ENCODE results near the gene MICA.
"Not testable (repeated sequence)": the region's sequence is repeated elsewhere in the genome, so short reads cannot be mapped to it uniquely, and the experiment has no call there.

MICA gene

DNA sequence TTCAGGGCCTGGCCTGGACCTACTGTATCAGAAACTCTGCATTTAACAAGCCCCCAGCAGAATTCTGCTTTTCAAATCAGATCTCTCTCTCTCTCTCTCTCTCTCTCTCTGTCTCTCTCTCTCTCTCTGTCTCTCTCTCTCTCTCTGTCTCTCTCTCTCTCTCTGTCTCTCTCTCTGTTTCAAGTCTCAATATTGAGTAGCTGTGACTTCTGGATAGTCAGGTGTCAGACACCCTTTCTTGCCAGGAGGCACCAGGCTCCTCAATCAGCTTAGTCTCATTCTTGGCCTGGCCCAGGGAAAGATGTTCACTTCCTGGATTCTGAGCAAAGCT lies 13.6 kb upstream of the MICA start:
- H3K9me3 Mint-ChIP-seq; DNase-seq (ENCODE audit: low spot score); H3K36me3 Mint-ChIP-seq (ENCODE audit: low read depth); H3K27me3 Mint-ChIP-seq (ENCODE audit: low read depth); H3K4me3 Mint-ChIP-seq; H3K4me1 Mint-ChIP-seq (ENCODE audit: low read depth); H3K27ac Mint-ChIP-seq: not testable (repeated sequence)

DNA sequence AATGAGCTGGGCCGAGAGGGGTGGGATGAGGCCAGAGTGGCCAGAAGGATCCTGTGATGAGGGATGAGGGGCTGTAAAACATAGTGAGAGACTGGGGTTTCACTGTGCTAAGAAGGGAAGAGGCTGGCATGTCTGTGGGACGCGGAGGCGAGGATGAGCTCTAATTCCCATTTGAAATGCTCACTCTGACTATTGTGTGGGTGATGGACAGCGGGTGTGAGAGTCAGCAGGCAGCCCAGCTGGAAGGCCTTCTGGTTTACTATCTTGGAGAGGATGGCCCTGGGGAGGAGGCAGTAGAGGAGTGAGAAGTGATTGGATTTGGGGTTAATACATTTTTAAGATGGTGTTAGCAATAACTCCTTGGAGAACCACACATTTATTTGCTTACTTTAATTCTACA lies 9.5 kb upstream of the MICA start:
- H3K27me3 Mint-ChIP-seq (ENCODE audit: low read depth), result peaks cover 3% of the 10 kb centered on the region
- no peaks in the 10 kb centered on the region for H3K9me3 Mint-ChIP-seq
- H3K4me3 Mint-ChIP-seq, result no peak overlapping the region
- H3K27ac Mint-ChIP-seq, result no peak overlapping the region
- DNase-seq (ENCODE audit: low spot score), result no peak
- H3K4me1 Mint-ChIP-seq (ENCODE audit: low read depth), result peaks cover 20% of the 10 kb centered on the region
- no peaks in the 10 kb centered on the region for H3K36me3 Mint-ChIP-seq (ENCODE audit: low read depth)

DNA sequence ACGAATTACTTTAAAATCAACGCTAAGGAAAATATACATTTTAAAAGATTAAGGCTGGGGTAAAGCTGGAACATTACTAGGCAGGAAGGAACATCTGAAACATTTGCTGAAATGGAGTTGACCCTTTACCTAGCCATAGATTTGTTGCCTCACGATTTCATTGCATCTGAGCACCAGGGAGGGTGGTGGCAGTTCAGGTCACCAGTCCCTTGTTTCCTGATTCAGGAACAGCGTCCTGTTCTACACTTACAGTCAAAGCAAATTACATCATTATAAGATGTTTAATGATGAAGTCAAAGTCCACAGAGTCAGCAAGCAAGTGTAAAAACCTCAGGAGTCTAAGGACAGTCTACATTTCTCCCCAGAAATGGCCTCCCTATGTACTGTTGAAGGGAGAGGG lies 9.0 kb upstream of the MICA start:
- H3K27ac Mint-ChIP-seq, result no peak overlapping the region
- H3K4me1 Mint-ChIP-seq (ENCODE audit: low read depth), result peaks cover 21% of the 10 kb centered on the region
- H3K9me3 Mint-ChIP-seq, result no peaks in the 10 kb centered on the region
- DNase-seq (ENCODE audit: low spot score), result no peak
- no peak overlapping the region for H3K4me3 Mint-ChIP-seq
- H3K27me3 Mint-ChIP-seq (ENCODE audit: low read depth), result peaks cover 3% of the 10 kb centered on the region
- H3K36me3 Mint-ChIP-seq (ENCODE audit: low read depth), result no peaks in the 10 kb centered on the region

DNA sequence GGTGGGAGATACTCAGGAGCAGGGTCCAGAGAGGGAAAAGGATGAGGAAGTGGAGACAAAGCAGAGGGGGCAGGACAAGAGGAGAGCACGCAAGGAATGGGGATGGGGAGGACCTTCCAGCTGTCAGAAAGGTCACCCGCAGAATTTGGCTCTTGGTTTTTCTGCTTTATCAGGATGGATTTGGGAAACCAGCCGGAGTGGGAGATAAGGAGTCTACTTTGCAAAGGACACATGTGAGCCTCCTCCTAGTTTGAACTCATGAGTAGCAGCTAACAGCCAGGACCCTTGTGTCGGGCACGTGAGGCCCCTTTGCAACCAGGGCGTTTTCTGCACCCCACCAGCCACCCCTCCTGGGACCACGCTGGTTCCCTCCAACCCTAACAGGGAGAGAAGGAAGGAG lies 7.6 kb upstream of the MICA start:
- no peak overlapping the region for H3K4me3 Mint-ChIP-seq
- peaks cover 5% of the 10 kb centered on the region for H3K27me3 Mint-ChIP-seq (ENCODE audit: low read depth)
- peaks cover 1% of the 10 kb centered on the region for H3K36me3 Mint-ChIP-seq (ENCODE audit: low read depth)
- DNase-seq (ENCODE audit: low spot score), result no peak
- H3K9me3 Mint-ChIP-seq, result no peaks in the 10 kb centered on the region
- peaks cover 21% of the 10 kb centered on the region for H3K4me1 Mint-ChIP-seq (ENCODE audit: low read depth)
- peak overlapping the region; percentile 7 for H3K27ac Mint-ChIP-seq

DNA sequence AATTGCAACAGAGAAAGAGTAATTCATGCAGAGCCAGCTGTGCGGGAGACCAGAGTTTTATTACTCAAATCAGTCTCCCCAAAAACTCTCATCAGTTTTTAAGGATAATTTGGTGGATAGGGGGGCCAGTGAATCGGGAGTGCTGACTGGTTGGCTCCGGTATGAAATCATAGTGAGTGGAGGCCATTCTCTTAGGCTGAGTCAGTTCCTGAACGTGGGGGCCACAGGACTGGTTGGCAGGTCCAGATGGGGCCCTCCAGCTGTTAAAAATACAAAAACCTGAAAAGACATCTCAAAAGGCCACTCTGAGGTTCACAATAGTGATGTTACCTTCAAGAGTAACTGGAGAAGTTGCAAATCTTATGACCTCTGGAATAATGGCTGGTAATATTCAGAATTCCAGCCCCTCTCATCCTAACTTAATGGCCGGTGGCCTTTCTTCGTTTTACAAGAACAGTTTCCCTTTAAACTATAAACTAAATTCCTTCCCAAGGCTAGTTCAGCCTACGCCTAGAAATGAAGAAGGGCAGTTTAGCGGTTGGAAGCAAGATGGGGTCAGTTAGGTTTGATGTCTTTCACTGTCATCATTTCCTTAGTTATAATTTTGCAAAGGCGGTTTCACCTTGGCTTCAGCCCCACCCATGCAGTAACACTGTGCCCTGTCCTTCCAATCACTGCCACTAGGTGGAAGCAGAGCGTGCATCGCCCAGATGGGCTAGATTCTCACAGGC lies 6.8 kb upstream of the MICA start:
- peak; percentile 82 for DNase-seq (ENCODE audit: low spot score)
- Mint-ChIP-seq H3K36me3 (ENCODE audit: low read depth) (peaks cover 5% of the 10 kb centered on the region), H3K9me3 (no peaks in the 10 kb centered on the region), H3K27ac (no peak overlapping the region), H3K4me3 (peak overlapping the region; percentile 25), H3K27me3 (ENCODE audit: low read depth) (peaks cover 5% of the 10 kb centered on the region), H3K4me1 (ENCODE audit: low read depth) (peaks cover 26% of the 10 kb centered on the region)

DNA sequence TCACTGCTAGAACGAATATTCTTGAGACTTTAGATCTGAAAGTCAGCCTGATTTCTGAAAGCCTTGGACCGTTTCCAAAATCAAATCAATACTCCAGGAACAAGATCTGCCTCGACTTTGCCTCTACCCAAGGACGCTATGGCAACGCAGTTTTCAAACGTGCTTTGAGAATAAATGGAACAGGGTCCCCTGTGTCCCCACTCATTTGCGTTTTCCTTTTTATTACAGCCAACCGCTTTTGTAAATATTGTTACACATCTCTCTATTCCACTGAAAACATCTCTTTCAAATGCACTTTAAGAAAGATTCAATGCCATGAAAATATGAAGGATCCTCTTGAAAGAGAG lies 6.3 kb upstream of the MICA start:
- peak overlapping the region; percentile 25 for H3K4me3 Mint-ChIP-seq

DNA sequence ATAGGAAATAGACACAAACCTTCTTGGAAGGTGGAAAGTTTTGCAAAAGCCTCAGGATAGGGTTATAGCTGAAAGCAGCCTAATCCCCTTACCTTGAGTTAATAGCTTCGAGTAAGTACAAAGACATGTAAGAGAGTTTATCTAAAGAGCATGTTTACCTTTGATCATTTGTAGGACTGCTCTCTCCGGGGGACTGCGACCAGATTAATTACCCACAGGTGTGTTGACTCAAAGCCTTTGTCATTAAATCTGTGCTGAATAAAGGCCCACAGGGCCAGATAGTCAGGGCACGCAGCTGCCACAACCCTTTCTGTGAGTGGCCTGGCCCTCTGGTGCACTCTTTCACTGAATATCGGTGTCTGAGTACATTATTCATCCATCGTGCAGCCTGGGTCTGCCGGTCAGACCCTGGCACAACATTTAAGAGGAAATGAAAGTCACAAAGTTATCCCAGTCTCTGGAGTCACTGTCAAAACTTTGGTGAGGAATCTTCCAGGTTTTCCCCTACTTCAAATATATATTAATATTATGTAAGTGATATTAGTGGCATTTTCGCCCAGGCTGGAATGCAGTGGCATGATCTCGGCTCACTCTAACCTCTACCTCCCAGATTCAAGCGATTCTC lies 5.4 kb upstream of the MICA start:
- no peaks in the 10 kb centered on the region for H3K9me3 Mint-ChIP-seq
- peaks cover 40% of the 10 kb centered on the region for H3K4me1 Mint-ChIP-seq (ENCODE audit: low read depth)
- H3K36me3 Mint-ChIP-seq (ENCODE audit: low read depth), result peaks cover 5% of the 10 kb centered on the region
- H3K27me3 Mint-ChIP-seq (ENCODE audit: low read depth), result peaks cover 5% of the 10 kb centered on the region
- no peak for DNase-seq (ENCODE audit: low spot score)
- no peak overlapping the region for H3K4me3 Mint-ChIP-seq
- no peak overlapping the region for H3K27ac Mint-ChIP-seq

More for the DNA sequence above, 6.3 kb upstream of the MICA start:
- DNase-seq (ENCODE audit: low spot score); H3K36me3 Mint-ChIP-seq (ENCODE audit: low read depth); H3K27me3 Mint-ChIP-seq (ENCODE audit: low read depth); H3K27ac Mint-ChIP-seq; H3K9me3 Mint-ChIP-seq: not testable (repeated sequence)
- peaks cover 31% of the 10 kb centered on the region for H3K4me1 Mint-ChIP-seq (ENCODE audit: low read depth)

DNA sequence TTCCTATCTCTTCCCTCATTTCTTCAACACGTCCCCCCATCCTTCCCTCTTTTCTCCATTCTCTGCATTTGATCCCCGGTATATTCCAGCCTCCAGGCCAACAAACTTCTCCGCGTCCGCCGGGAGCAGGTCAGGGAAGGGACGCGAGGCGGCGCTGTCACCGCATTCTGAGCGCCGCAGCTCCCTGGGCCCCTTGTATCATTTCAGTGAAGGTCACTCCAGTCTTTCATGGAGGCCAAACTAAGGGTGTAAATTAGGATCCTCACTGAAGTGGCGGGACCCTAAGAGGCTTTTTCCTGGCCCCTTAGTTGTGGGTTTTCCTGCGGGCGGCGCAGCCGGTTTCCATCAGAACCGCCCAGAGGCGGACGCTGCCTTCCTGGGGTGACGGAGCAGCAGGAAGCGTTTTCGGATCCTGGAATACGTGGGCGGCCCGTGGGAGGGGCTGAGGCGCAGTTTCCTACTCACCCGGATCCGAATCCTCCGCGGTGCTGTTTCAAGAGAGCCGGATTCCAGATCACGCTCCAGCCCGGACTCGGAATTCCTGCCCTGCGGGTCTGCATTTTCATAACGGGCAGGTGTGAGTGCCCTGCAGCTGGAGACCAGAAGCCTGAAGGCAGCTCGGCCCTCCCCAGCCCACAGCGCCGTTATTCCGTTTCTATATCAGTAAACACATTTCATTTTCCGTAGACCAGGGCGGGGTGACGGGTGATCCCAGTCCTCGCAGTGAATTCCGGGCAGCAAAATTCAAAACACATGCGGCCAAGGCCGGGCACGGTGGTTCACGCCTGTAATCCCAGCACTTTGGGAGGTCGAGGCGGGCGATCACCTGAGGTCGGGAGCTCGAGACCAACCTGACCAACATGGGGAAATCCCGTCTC lies 3.6 kb upstream of the MICA start:
- Mint-ChIP-seq H3K27ac (peak overlapping the region; percentile 92), H3K9me3 (no peaks in the 10 kb centered on the region), H3K4me3 (peak overlapping the region; percentile 86), H3K4me1 (ENCODE audit: low read depth) (peaks cover 46% of the 10 kb centered on the region), H3K27me3 (ENCODE audit: low read depth) (peaks cover 7% of the 10 kb centered on the region), H3K36me3 (ENCODE audit: low read depth) (peaks cover 7% of the 10 kb centered on the region)
- DNase-seq (ENCODE audit: low spot score), result peak; percentile 76

DNA sequence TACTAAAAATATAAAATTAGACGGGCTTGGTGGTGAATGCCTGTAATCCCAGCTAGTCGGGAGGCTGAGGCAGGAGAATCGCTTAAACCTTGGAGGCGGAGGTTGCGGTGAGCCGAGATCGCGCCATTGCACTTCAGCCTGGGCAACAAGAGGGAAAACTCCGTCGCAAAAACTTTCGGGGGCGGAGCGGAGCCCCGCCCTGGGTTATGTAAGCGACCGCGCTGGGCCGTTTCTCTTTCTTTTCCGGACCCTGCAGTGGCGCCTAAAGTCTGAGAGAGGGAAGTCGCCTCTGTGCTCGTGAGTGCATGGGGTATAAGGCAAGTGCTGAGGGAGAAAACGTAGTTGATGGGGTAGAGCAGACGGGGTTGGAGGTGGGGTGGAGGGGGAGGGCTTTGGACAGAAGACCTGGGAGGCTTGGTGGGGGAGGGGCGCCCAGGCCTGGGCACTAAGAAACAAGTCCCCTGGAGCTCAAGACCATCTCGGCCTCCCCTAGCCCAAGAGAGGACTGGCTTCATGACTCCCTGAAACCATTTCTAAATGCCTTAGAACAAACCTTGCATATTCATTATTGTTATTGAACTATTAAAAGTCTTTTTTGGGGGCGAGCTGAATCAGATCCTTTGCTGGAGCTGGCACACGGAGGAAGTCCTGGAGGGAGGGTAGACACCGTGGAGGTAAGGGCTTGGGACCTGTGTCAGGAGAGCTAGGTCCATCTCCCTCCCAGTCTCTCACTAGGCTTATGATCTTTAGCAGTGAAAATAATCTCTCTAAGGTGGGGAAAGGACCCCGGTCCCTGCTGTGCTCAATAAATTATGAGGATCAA lies 2.7 kb upstream of the MICA start:
- peaks cover 10% of the 10 kb centered on the region for H3K36me3 Mint-ChIP-seq (ENCODE audit: low read depth)
- H3K27me3 Mint-ChIP-seq (ENCODE audit: low read depth), result peaks cover 7% of the 10 kb centered on the region
- peak overlapping the region; percentile 86 for H3K4me3 Mint-ChIP-seq
- peak; percentile 64 for DNase-seq (ENCODE audit: low spot score)
- peaks cover 46% of the 10 kb centered on the region for H3K4me1 Mint-ChIP-seq (ENCODE audit: low read depth)
- no peaks in the 10 kb centered on the region for H3K9me3 Mint-ChIP-seq
- peak overlapping the region; percentile 92 for H3K27ac Mint-ChIP-seq

DNA sequence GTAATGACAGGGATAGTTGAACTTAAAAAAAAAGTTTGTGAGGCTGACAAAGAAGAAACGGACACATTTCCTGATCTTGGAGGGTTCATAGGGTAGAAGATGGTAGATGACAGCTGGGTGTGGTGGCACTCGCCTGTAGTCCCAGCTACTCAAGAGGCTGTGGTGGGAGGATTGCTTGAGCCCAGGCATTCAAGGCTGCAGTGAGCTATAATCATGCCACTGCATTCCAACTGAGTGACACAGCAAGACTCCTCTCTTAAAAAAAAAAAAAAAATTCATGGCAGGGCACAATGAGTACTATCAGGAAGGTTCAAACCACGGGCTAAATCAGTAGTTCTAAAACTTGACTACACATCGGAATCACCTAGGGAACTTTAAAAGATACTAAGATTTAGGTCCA lies 2.0 kb upstream of the MICA start:
- peaks cover 7% of the 10 kb centered on the region for H3K27me3 Mint-ChIP-seq (ENCODE audit: low read depth)
- H3K27ac Mint-ChIP-seq, result peak overlapping the region; percentile 92
- H3K4me3 Mint-ChIP-seq, result peak overlapping the region; percentile 86
- peaks cover 43% of the 10 kb centered on the region for H3K4me1 Mint-ChIP-seq (ENCODE audit: low read depth)
- H3K36me3 Mint-ChIP-seq (ENCODE audit: low read depth), result peaks cover 13% of the 10 kb centered on the region
- H3K9me3 Mint-ChIP-seq, result no peaks in the 10 kb centered on the region
- no peak for DNase-seq (ENCODE audit: low spot score)

DNA sequence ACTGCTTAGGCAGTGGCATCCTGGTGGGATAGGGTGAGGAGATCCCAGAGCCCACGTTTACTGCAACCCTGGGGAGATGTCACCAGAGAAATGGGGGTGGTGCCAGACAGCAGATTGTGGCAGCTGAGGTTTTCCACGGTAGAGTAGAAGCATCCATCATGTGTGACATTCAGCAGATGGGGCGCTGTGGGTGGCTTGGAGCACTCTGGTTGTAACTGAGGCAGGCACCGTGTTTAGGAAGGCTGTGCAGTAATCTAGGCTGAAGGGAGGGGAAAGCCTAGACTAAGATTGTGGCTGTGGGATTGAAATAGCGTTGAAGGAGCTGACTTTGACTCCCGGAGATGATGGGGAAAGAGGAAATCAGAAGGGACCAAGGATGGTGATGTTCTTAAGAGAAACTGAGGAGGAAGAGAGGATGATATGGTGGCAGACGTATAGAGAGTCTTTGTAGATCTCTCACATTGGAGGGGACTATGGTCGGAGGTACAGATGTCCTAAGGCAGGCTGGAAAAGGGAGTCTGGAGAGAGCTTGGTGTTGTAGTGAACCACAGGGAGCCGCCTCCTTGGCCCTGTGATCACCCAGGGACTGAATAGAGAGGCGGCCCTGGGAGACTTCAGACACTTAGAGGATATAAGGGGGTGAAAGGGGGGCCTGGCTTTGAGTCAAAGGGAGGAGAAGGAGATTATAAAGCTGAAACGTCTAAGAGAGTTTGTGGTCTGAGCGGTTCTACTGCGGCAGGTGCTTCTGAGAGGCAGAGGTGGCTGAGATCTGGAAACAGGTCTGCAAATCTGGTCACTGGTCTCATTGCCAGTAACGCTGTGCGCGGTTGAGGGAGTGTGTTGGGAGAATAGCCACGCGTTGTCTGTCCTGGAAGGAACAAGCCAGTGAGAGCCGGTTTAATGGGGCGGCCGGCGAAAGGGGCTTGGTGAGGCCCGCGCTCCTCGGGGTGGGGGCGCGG lies 792 bp upstream of the MICA start:
- H3K4me3 Mint-ChIP-seq, result peak overlapping the region; percentile 86
- H3K36me3 Mint-ChIP-seq (ENCODE audit: low read depth), result peaks cover 19% of the 10 kb centered on the region
- peaks cover 12% of the 10 kb centered on the region for H3K27me3 Mint-ChIP-seq (ENCODE audit: low read depth)
- H3K4me1 Mint-ChIP-seq (ENCODE audit: low read depth), result peaks cover 43% of the 10 kb centered on the region
- H3K27ac Mint-ChIP-seq, result peak overlapping the region; percentile 73
- H3K9me3 Mint-ChIP-seq, result no peaks in the 10 kb centered on the region
- DNase-seq (ENCODE audit: low spot score), result peak; percentile 24

DNA sequence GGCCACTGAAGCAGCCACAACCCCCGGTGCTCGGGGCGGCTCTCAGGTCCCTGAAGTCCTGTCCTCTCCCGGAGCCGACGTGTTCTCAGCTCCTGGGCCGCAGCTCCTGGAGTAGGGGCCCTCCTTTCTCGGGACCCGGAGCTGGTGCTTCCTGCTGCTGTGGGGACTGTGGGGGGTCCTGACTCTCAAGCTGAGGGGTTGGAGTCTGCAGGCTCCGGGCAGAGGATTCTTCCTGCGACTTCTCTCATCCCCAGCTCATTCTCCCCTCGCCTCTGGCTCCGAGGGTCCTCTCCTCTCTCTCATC lies 618 bp downstream of the MICA start:
- not testable (repeated sequence) for H3K27ac Mint-ChIP-seq; DNase-seq (ENCODE audit: low spot score); H3K9me3 Mint-ChIP-seq
- H3K27me3 Mint-ChIP-seq (ENCODE audit: low read depth), result peaks cover 14% of the 10 kb centered on the region
- H3K4me3 Mint-ChIP-seq, result peak overlapping the region; percentile 86
- peaks cover 20% of the 10 kb centered on the region for H3K36me3 Mint-ChIP-seq (ENCODE audit: low read depth)
- peaks cover 45% of the 10 kb centered on the region for H3K4me1 Mint-ChIP-seq (ENCODE audit: low read depth)

DNA sequence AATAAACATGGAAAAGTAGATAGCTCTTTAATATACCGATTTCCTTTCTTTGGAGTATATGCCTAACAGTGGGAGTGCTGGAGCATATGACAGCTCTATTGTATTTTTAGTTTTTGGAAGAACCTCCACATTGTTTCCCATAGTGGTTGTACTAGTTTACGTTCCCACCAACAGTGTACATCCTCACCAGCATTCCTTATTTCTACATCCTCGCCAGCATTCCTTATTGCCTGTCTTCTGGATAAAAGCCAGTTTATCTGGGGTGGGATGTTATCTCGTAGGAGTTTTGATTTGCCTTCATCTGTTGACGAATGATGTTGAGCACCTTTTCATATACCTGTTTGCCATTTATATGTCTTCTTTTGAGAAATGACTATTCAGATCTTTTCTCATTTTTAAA lies 2.6 kb downstream of the MICA start:
- Mint-ChIP-seq H3K4me3 (no peak overlapping the region), H3K36me3 (ENCODE audit: low read depth) (peaks cover 26% of the 10 kb centered on the region)

More for the DNA sequence above, 2.6 kb downstream of the MICA start:
- Mint-ChIP-seq H3K9me3 (no peaks in the 10 kb centered on the region), H3K4me1 (ENCODE audit: low read depth) (peaks cover 39% of the 10 kb centered on the region), H3K27me3 (ENCODE audit: low read depth) (peaks cover 12% of the 10 kb centered on the region), H3K27ac (no peak overlapping the region)
- no peak for DNase-seq (ENCODE audit: low spot score)

All from T-helper 2 cell treated with Interferon-gamma antibody and Interleukin-4, amounts not matched to agents 5 μg/mL and 100 μg/mL, for 36 hours (primary cell).